H9 (cell line): ENCODE measurements around the gene CERK. TPM values are rescaled to one million over a fixed set of nuclear protein-coding genes. Genes with fewer than 3 reads are reported as not detected.

Experiments
- DNase-seq: peaks from one replicate; pipeline ENCODE4 v3.0.0-alpha.2; 2017
- H2AFZ ChIP-seq: one replicate; pipeline ENCODE4 v1.6.1; 2013; ENCODE audit warnings: mild to moderate bottlenecking, low read length, control low read depth, moderate library complexity
- H2AK5ac ChIP-seq: 2 replicates; pipeline ENCODE4 v1.6.1; 2013; ENCODE audit warnings: low read length, control low read depth, mixed read lengths; ENCODE audit not compliant: insufficient read length
- H2BK120ac ChIP-seq: one replicate; pipeline ENCODE4 v1.6.1; 2013; ENCODE audit warnings: low read depth, mild to moderate bottlenecking, low read length, control low read depth, inconsistent platforms; ENCODE audit not compliant: poor library complexity, severe bottlenecking
- H2BK12ac ChIP-seq: 2 replicates; pipeline ENCODE4 v1.6.1; 2013; ENCODE audit warnings: low read length, control low read depth, mixed read lengths, low read depth; ENCODE audit not compliant: insufficient read length
- H2BK15ac ChIP-seq: 2 replicates; pipeline ENCODE4 v1.6.1; 2013; ENCODE audit warnings: low read depth, low read length, control low read depth
- H2BK20ac ChIP-seq: one replicate; pipeline ENCODE4 v1.6.1; 2013; ENCODE audit warnings: low read depth, mild to moderate bottlenecking, low read length, control low read depth, inconsistent platforms; ENCODE audit not compliant: poor library complexity, severe bottlenecking
- H2BK5ac ChIP-seq: 2 replicates; pipeline ENCODE4 v1.6.1; 2013; ENCODE audit warnings: low read length, control low read depth, mixed read lengths; ENCODE audit not compliant: insufficient read length
- H3K14ac ChIP-seq: 2 replicates; pipeline ENCODE4 v1.6.1; 2013; ENCODE audit warnings: low read length, control low read depth; ENCODE audit not compliant: insufficient read depth
- H3K18ac ChIP-seq: 2 replicates; pipeline ENCODE4 v1.6.1; 2013; ENCODE audit warnings: low read depth, mild to moderate bottlenecking, mixed read lengths, low read length, control low read depth; ENCODE audit not compliant: insufficient read length
- H3K23ac ChIP-seq: 2 replicates; pipeline ENCODE4 v1.6.1; 2013; ENCODE audit warnings: low read length, control low read depth, mixed read lengths, low read depth; ENCODE audit not compliant: insufficient read length
- H3K23me2 ChIP-seq: 2 replicates; pipeline ENCODE4 v1.6.1; 2013; ENCODE audit warnings: low read depth, mild to moderate bottlenecking, mixed read lengths, low read length, control low read depth; ENCODE audit not compliant: insufficient read length, poor library complexity, severe bottlenecking
- H3K27ac ChIP-seq: 2 replicates; pipeline ENCODE4 v1.5.1; 2013; ENCODE audit warnings: low read length, control low read depth, mixed read lengths, low read depth; ENCODE audit not compliant: insufficient read length
- H3K27me3 ChIP-seq: 2 replicates; pipeline ENCODE4 v1.6.1; 2013; ENCODE audit warnings: low read length, control low read depth, inconsistent platforms; ENCODE audit not compliant: insufficient read depth
- H3K4ac ChIP-seq: 2 replicates; pipeline ENCODE4 v1.6.1; 2013; ENCODE audit warnings: low read depth, mild to moderate bottlenecking, control low read depth, inconsistent platforms, low read length, moderate library complexity
- H3K4me1 ChIP-seq: 2 replicates; pipeline ENCODE4 v1.6.1; 2013; ENCODE audit warnings: low read length, control low read depth, inconsistent platforms; ENCODE audit not compliant: insufficient read depth
- H3K4me2 ChIP-seq: 2 replicates; pipeline ENCODE4 v1.6.1; 2013; ENCODE audit warnings: low read length, control low read depth, mixed read lengths; ENCODE audit not compliant: insufficient read length, insufficient read depth
- H3K56ac ChIP-seq: 2 replicates; pipeline ENCODE4 v1.6.1; 2013; ENCODE audit warnings: low read depth, mild to moderate bottlenecking, mixed read lengths, low read length, control low read depth; ENCODE audit not compliant: insufficient read length
- H3K79me1 ChIP-seq: 2 replicates; pipeline ENCODE4 v1.6.1; 2013; ENCODE audit warnings: low read depth, mild to moderate bottlenecking, moderate library complexity, low read length, control low read depth, inconsistent platforms; ENCODE audit not compliant: insufficient read depth, poor library complexity, severe bottlenecking
- H3K79me2 ChIP-seq: 2 replicates; pipeline ENCODE4 v1.6.1; 2013; ENCODE audit warnings: low read length, control low read depth, inconsistent platforms; ENCODE audit not compliant: insufficient read depth
- H3K9ac ChIP-seq: 2 replicates; pipeline ENCODE4 v1.6.1; 2013; ENCODE audit warnings: low read length, control low read depth, mixed read lengths; ENCODE audit not compliant: insufficient read length; ENCODE audit errors: extremely low read depth
- H3K9me3 ChIP-seq: one replicate; pipeline ENCODE4 v1.6.1; 2013; ENCODE audit warnings: low read depth, low read length, inconsistent platforms; ENCODE audit not compliant: control insufficient read depth
- H3T11ph ChIP-seq: one replicate; pipeline ENCODE4 v1.6.1; 2013; ENCODE audit warnings: mild to moderate bottlenecking, low read length, control low read depth, inconsistent platforms
- H4K20me1 ChIP-seq: one replicate; pipeline ENCODE4 v1.6.1; 2013; ENCODE audit not compliant: control insufficient read depth, insufficient read length, insufficient read depth
- H4K5ac ChIP-seq: 2 replicates; pipeline ENCODE4 v1.6.1; 2013; ENCODE audit warnings: low read depth, mild to moderate bottlenecking, mixed read lengths, low read length, control low read depth; ENCODE audit not compliant: insufficient read length
- H4K8ac ChIP-seq: replicated peaks from 2 replicates; pipeline ENCODE4 v1.6.1; 2013; ENCODE audit warnings: low read length, control low read depth, mixed read lengths, low read depth; ENCODE audit not compliant: insufficient read length
- H4K91ac ChIP-seq: 2 replicates; pipeline ENCODE4 v1.6.1; 2013; ENCODE audit warnings: low read depth, mild to moderate bottlenecking, moderate library complexity, mixed read lengths, low read length, control low read depth; ENCODE audit not compliant: insufficient read length
- H3K27ac Mint-ChIP-seq, 3 experiments: 2 replicates in 2 of 3; 3 replicates in 1 of 3; pipeline ENCODE4 v1.8.0; 2020 to 2021; ENCODE audit warnings: mixed read lengths in 3 of 3, mild to moderate bottlenecking in 1 of 3, moderate library complexity in 1 of 3
- H3K27me3 Mint-ChIP-seq: 2 replicates; pipeline ENCODE4 v1.8.0; 2021; ENCODE audit warnings: low read depth, mild to moderate bottlenecking, moderate library complexity, mixed read lengths
- H3K36me3 Mint-ChIP-seq, 3 experiments: 2 replicates in 2 of 3; 3 replicates in 1 of 3; pipeline ENCODE4 v1.8.0; 2020 to 2021; ENCODE audit warnings: low read depth in 3 of 3, mixed read lengths in 3 of 3; ENCODE audit not compliant: insufficient read depth in 1 of 3
- H3K4me1 Mint-ChIP-seq, 2 experiments: 2 replicates each; pipeline ENCODE4 v1.8.0; 2020; ENCODE audit warnings: mixed read lengths in 2 of 2
- H3K4me3 Mint-ChIP-seq, 2 experiments: 2 replicates in 1 of 2; 3 replicates in 1 of 2; pipeline ENCODE4 v1.8.0; 2020 to 2021; ENCODE audit warnings: mild to moderate bottlenecking in 2 of 2, mixed read lengths in 2 of 2, moderate library complexity in 1 of 2
- H3K9me3 Mint-ChIP-seq, 2 experiments: 2 replicates in 1 of 2; 3 replicates in 1 of 2; pipeline ENCODE4 v1.8.0; 2020; ENCODE audit warnings: mild to moderate bottlenecking in 2 of 2, mixed read lengths in 2 of 2, moderate library complexity in 1 of 2
- CTCF ChIP-seq: fragments of 200-600 bp; sonication (generic); conservative IDR thresholded peaks from 3 replicates; pipeline ENCODE4 v1.8.0; 2021; ENCODE audit warnings: antibody characterized with exemption, mild to moderate bottlenecking
- WGBS: extraction: QIAGEN DNeasy Blood & Tissue Kit; methylation state at CpG from one replicate; pipeline ENCODE4 v1.1.7; 2013; ENCODE audit warnings: missing lambda C conversion rate, low lambda C conversion rate, mixed read lengths; ENCODE audit not compliant: insufficient read length; ENCODE audit errors: extremely low coverage; 5-methylcytosine and 5-hydroxymethylcytosine counted together
- total RNA-seq: library from RNA; stranded (reverse); gene quantifications from 2 replicates; pipeline ENCODE4 v1.2.1, GENCODE V29; 2021

The CERK gene
- total RNA-seq, 1 experiment from 2014 or later: 47.1 TPM

- no peak overlapping the region for H4K91ac ChIP-seq
- no peak for TF ChIP-seq CTCF
- no peak overlapping the region for H3K27ac ChIP-seq
These were observed 51.0 kb downstream of the CERK start for GRCh38 chr22:46687048-46687444.

More at GRCh38 chr22:46687048-46687444, 51.0 kb downstream of the CERK start:
- Histone ChIP-seq H4K8ac (no peak overlapping the region), H2AK5ac (no peak overlapping the region), H2BK12ac (no peak overlapping the region), H4K5ac (no peak overlapping the region), H3K4ac (no peak overlapping the region), H2BK120ac (no peak overlapping the region), H2AFZ (no peak overlapping the region), H3K56ac (no peak overlapping the region), H3K4me1 (no peaks in the 10 kb centered on the region; the same call in 1 of the 2 replicates), H3K27me3 (no peaks in the 10 kb centered on the region), H3K23me2 (no peaks in the 10 kb centered on the region), H3T11ph (no peak overlapping the region), H3K9me3 (no peaks in the 10 kb centered on the region), H3K4me2 (no peak overlapping the region), H3K18ac (no peak overlapping the region), H3K23ac (no peak overlapping the region), H3K9ac (no peak overlapping the region), H2BK20ac (no peak overlapping the region), H3K14ac (no peak overlapping the region), H2BK5ac (no peak overlapping the region), H2BK15ac (no peak overlapping the region), H3K79me1 (no peaks in the 10 kb centered on the region), H4K20me1 (no peaks in the 10 kb centered on the region), H3K79me2 (no peaks in the 10 kb centered on the region)
- Mint-ChIP-seq H3K4me3 (no peak overlapping the region), H3K36me3 (peaks cover 9 to 50% (median 48%) of the 10 kb centered on the region in 3 experiments; a peak in 6 of 7 replicates), H3K9me3 (no peaks in the 10 kb centered on the region), H3K4me1 (peaks cover 3 to 8% of the 10 kb centered on the region in 2 experiments; a peak in 2 of 4 replicates), H3K27me3 (no peaks in the 10 kb centered on the region), H3K27ac (no peak overlapping the region)
- WGBS: no CpG with 5 or more reads among the region's 15 CpGs
- DNase-seq: no peak
